Endodermal cell (in vitro differentiated cells): ENCODE measurements around the gene PRAMEF14. TPM values are rescaled to one million over a fixed set of nuclear protein-coding genes. Genes with fewer than 3 reads are reported as not detected.
"Not testable (repeated sequence)": the region's sequence is repeated elsewhere in the genome, so short reads cannot be mapped to it uniquely, and the experiment has no call there.

Source experiments
- DNase-seq: peaks from one replicate; pipeline ENCODE4 v3.0.0-alpha.2; 2017
- H3K27ac ChIP-seq: 2 replicates; pipeline ENCODE4 v1.5.1; 2013; ENCODE audit warnings: mild to moderate bottlenecking, low read depth, low read length, moderate library complexity
- H3K27me3 ChIP-seq: 2 replicates; pipeline ENCODE4 v1.6.1; 2013; ENCODE audit warnings: mild to moderate bottlenecking, low read length, moderate library complexity; ENCODE audit not compliant: insufficient read depth, control insufficient read depth, poor library complexity, severe bottlenecking
- H3K36me3 ChIP-seq: 2 replicates; pipeline ENCODE4 v1.7.0; 2013; ENCODE audit warnings: mild to moderate bottlenecking, low read length, moderate library complexity; ENCODE audit not compliant: control insufficient read depth, insufficient read depth
- H3K4me1 ChIP-seq: one replicate; pipeline ENCODE4 v1.7.0; 2013; ENCODE audit warnings: low read length; ENCODE audit not compliant: control insufficient read depth, insufficient read depth
- H3K4me3 ChIP-seq: 2 replicates; pipeline ENCODE4 v1.5.1; 2013; ENCODE audit warnings: mild to moderate bottlenecking, low read length, moderate library complexity
- H3K9ac ChIP-seq: 2 replicates; pipeline ENCODE4 v1.6.1; 2013; ENCODE audit warnings: mild to moderate bottlenecking, low read length, moderate library complexity; ENCODE audit not compliant: poor library complexity, severe bottlenecking; ENCODE audit errors: extremely low read depth
- H3K9me3 ChIP-seq: 2 replicates; pipeline ENCODE4 v1.6.1; 2013; ENCODE audit warnings: mild to moderate bottlenecking, low read length, moderate library complexity; ENCODE audit not compliant: control insufficient read depth
- H3K27ac Mint-ChIP-seq: 2 replicates; pipeline ENCODE4 v1.8.0; 2020; ENCODE audit warnings: mixed read lengths
- H3K27me3 Mint-ChIP-seq: 2 replicates; pipeline ENCODE4 v1.8.0; 2021; ENCODE audit warnings: mild to moderate bottlenecking, mixed read lengths; ENCODE audit not compliant: insufficient read depth
- H3K36me3 Mint-ChIP-seq: 2 replicates; pipeline ENCODE4 v1.8.0; 2020; ENCODE audit warnings: low read depth, mixed read lengths
- H3K4me1 Mint-ChIP-seq: 2 replicates; pipeline ENCODE4 v1.8.0; 2020; ENCODE audit warnings: mixed read lengths
- H3K4me3 Mint-ChIP-seq: 2 replicates; pipeline ENCODE4 v1.8.0; 2020; ENCODE audit warnings: mild to moderate bottlenecking, moderate library complexity, mixed read lengths
- H3K9me3 Mint-ChIP-seq: 2 replicates; pipeline ENCODE4 v1.8.0; 2020; ENCODE audit warnings: mild to moderate bottlenecking, mixed read lengths
- WGBS, 2 experiments: methylation state at CpG; one replicate each; pipeline versions ENCODE4 v1.1.5 to v1.1.7; 2013; ENCODE audit warnings: missing lambda C conversion rate in 2 of 2, mixed read lengths in 1 of 2; ENCODE audit not compliant: insufficient coverage in 1 of 2, insufficient read length in 1 of 2; 5-methylcytosine and 5-hydroxymethylcytosine counted together
- long read RNA-seq, 4 experiments: library from polyadenylated mRNA in 2 of 4; library from RNA in 1 of 4; library from capped mRNA in 1 of 4; stranded (forward) in 3 of 4; unstranded in 1 of 4; transcript quantifications; one replicate each; pipeline ENCODE4 v2.0.0, GENCODE V29; 2020 to 2021; ENCODE audit warnings: inconsistent platforms in 1 of 4
- polyA plus RNA-seq, 2 experiments: library from polyadenylated mRNA; stranded (reverse); fragments of 50-300 nt; gene quantifications; one replicate each; pipeline ENCODE4 v1.2.3, GENCODE V29; 2013
- total RNA-seq, 2 donors: library from RNA; stranded (reverse); fragmentation: NEBNext Ultra II Directional in 1 of 2; extraction: Animal tissue kit (Norgen Biotek cat#: 25700) in 1 of 2; gene quantifications; 2 replicates in 1 of 2; 3 replicates in 1 of 2; pipeline ENCODE4 v1.2.1, GENCODE V29; 2021

The PRAMEF14 gene
- not detected for total RNA-seq
- polyA plus RNA-seq (2013, experiment 1 of 2) = not detected
- not detected for polyA plus RNA-seq (2013, experiment 2 of 2)
- long read RNA-seq, experiment 1 = 0 reads
- long read RNA-seq, experiment 2 = 0 reads
- long read RNA-seq, experiment 3 = 0 reads
- long read RNA-seq, experiment 4 = 0 reads

DNA sequence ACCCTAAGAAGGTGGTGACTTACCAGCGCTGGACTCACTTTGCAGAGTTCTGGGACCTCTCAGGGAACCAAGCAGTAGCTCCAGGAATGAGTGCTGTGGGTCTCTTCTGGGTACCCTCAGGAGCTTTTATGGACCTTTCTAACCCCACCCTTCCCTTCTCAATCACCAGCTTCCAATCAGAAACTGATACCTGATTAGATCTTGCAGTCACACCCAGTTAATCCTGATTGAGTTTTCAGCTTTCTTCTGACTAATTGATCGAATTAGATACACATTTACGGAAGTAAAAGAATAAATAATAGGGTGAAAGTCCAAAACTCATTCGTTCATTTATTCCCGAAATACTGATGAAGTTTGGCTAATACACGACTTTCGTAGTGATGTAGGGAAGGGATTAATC, at the start of gene PRAMEF14:
TSS of gene PRAMEF14 (minus strand) at position 101 of the 400 bp plus-strand sequence. CDS start 1,820 bp downstream, outside the sequence.
- not testable (repeated sequence) for DNase-seq, H3K4me3 Mint-ChIP-seq, H3K27me3 Mint-ChIP-seq, H3K4me1 ChIP-seq, H3K9me3 ChIP-seq, H3K27me3 ChIP-seq, H3K36me3 Mint-ChIP-seq, H3K36me3 ChIP-seq, H3K9ac ChIP-seq, H3K27ac ChIP-seq, H3K4me3 ChIP-seq, H3K4me1 Mint-ChIP-seq, H3K27ac Mint-ChIP-seq
- 33% methylated on average over 3 of the region's 7 CpGs; no CpG with 5 or more reads in 1 of the 2 experiments for WGBS, 2 experiments
- peaks cover 36% of the 10 kb centered on the region for H3K9me3 Mint-ChIP-seq

DNA sequence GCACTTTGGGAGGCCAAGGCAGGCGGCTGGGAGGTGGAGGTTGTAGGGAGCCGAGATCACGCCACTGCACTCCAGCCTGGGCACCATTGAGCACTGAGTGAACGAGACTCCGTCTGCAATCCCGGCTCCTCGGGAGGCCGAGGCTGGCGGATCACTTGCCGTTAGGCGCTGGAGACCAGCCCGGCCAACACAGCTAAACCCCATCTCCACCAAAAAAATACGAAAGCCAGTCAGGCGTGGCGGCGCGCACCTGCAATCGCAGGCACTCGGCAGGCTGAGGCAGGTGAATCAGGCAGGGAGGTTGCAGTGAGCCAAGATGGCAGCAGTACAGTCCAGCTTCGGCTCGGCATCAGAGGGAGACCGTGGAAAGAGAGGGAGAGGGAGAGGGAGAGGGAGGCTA, 48.4 kb upstream of the PRAMEF14 start:
- not testable (repeated sequence) for H3K4me1 Mint-ChIP-seq, H3K36me3 ChIP-seq, H3K27ac ChIP-seq, H3K36me3 Mint-ChIP-seq, H3K4me3 ChIP-seq, H3K27ac Mint-ChIP-seq, H3K4me3 Mint-ChIP-seq, H3K9ac ChIP-seq, H3K27me3 Mint-ChIP-seq, H3K4me1 ChIP-seq, DNase-seq, H3K27me3 ChIP-seq
- H3K9me3 Mint-ChIP-seq = peaks cover 85% of the 10 kb centered on the region
- 93 to 95% methylated on average over 4 to 22 of the region's 22 CpGs for WGBS, 2 experiments
- peaks cover 27% of the 10 kb centered on the region for H3K9me3 ChIP-seq

DNA sequence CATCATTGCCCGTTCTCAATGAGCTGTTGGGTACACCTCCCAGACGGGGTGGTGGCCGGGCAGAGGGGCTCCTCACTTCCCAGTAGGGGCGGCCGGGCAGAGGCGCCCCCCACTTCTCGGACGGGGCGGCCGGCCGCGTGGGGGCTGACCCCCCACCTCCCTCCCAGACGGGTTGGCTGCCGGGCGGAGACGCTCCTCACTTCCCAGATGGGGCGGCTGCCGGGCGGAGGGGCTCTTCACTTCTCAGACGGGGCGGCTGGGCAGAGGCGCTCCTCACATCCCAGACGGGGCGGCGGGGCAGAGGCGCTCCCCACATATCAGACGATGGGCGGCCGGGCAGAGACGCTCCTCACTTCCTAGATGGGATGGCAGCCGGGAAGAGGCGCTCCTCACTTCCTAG, 47.8 kb upstream of the PRAMEF14 start:
- not testable (repeated sequence) for DNase-seq, H3K27me3 ChIP-seq, H3K4me1 Mint-ChIP-seq, H3K27ac Mint-ChIP-seq, H3K4me1 ChIP-seq, H3K4me3 ChIP-seq, H3K36me3 Mint-ChIP-seq, H3K9ac ChIP-seq, H3K27me3 Mint-ChIP-seq, H3K27ac ChIP-seq, H3K36me3 ChIP-seq, H3K4me3 Mint-ChIP-seq
- H3K9me3 ChIP-seq = peaks cover 30% of the 10 kb centered on the region
- WGBS, 2 experiments = 86% methylated on average over 27 of the region's 32 CpGs; no CpG with 5 or more reads in 1 of the 2 experiments
- peaks cover 88% of the 10 kb centered on the region for H3K9me3 Mint-ChIP-seq

- not testable (repeated sequence) for H3K27ac ChIP-seq, DNase-seq, H3K4me1 Mint-ChIP-seq, H3K4me1 ChIP-seq, H3K27ac Mint-ChIP-seq, H3K27me3 Mint-ChIP-seq, H3K27me3 ChIP-seq, H3K4me3 Mint-ChIP-seq, H3K36me3 Mint-ChIP-seq, H3K4me3 ChIP-seq, H3K9ac ChIP-seq, H3K36me3 ChIP-seq
- 63 to 66% methylated on average over 6 to 7 of the region's 7 CpGs for WGBS, 2 experiments
- peaks cover 24% of the 10 kb centered on the region for H3K9me3 ChIP-seq
- peaks cover 85% of the 10 kb centered on the region for H3K9me3 Mint-ChIP-seq
Measured at GRCh38 chr1:13393004-13393403, 46.1 kb upstream of the PRAMEF14 start.

DNA sequence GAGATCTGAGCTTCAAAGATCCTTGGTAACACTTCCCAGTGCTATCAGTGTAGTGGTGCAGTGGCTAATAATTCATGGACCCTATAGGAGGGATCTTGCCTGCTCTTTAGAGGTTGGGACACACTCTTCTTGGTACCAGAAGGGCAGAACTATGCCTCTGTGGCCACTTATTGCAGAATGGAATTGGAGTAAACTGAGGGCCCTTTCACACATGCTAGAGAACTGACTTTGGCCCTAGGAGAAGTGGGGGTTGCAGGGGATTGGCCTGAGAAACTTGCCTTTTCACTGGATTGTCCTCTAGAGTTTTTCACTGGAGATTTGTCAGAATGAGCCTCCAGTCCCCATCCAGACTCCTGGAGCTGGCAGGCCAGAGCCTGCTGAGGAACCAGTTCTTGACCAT, 42.4 kb upstream of the PRAMEF14 start, which contains the start of gene PRAMEF17:
TSS of gene PRAMEF17 (plus strand) at position 301 of the 400 bp plus-strand sequence. CDS start at position 327, 26 bp downstream.
- not testable (repeated sequence) for H3K4me1 Mint-ChIP-seq, H3K27ac ChIP-seq, H3K36me3 Mint-ChIP-seq, H3K27me3 Mint-ChIP-seq, DNase-seq, H3K4me3 Mint-ChIP-seq, H3K4me1 ChIP-seq, H3K27me3 ChIP-seq, H3K9ac ChIP-seq, H3K36me3 ChIP-seq, H3K4me3 ChIP-seq, H3K27ac Mint-ChIP-seq
- peaks cover 89% of the 10 kb centered on the region for H3K9me3 Mint-ChIP-seq
- peaks cover 19% of the 10 kb centered on the region for H3K9me3 ChIP-seq

DNA sequence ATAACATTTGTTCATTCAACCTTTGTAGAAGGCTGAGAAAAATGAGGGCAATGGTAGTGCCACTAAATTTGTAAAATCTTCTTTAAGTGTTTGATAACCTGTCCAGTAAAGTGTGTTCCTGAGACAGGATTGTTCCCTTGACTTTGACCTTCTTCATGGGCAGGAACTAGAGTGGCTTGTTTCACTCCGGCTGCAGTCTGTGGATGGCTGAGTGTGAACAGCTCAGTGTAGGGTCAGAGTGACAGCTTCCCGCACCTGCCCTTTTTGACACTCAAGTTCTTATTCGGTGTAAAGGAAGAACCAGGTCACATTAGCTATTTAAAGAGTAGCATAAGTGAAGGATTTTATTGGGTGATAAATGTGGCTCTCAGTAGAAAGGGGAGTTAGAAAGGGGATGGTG, 33.4 kb upstream of the PRAMEF14 start:
- WGBS, 2 experiments = 95% methylated on average over 2 of the region's 3 CpGs; no CpG with 5 or more reads in 1 of the 2 experiments
- not testable (repeated sequence) for H3K9me3 ChIP-seq, H3K36me3 ChIP-seq, H3K27ac ChIP-seq, H3K27ac Mint-ChIP-seq, H3K9ac ChIP-seq, DNase-seq, H3K4me1 ChIP-seq, H3K36me3 Mint-ChIP-seq, H3K4me3 Mint-ChIP-seq, H3K4me1 Mint-ChIP-seq, H3K27me3 ChIP-seq, H3K4me3 ChIP-seq, H3K27me3 Mint-ChIP-seq
- H3K9me3 Mint-ChIP-seq = peaks cover 76% of the 10 kb centered on the region

GRCh38 chr1:13378983-13379382, 32.0 kb upstream of the PRAMEF14 start:
- not testable (repeated sequence) for H3K36me3 ChIP-seq, H3K27me3 Mint-ChIP-seq, H3K27me3 ChIP-seq, H3K4me3 Mint-ChIP-seq, H3K9ac ChIP-seq, H3K27ac Mint-ChIP-seq, H3K4me1 Mint-ChIP-seq, H3K9me3 ChIP-seq, H3K27ac ChIP-seq, DNase-seq, H3K4me3 ChIP-seq, H3K4me1 ChIP-seq, H3K36me3 Mint-ChIP-seq
- peaks cover 77% of the 10 kb centered on the region for H3K9me3 Mint-ChIP-seq
- 73% methylated on average over 3 of the region's 3 CpGs; no CpG with 5 or more reads in 1 of the 2 experiments for WGBS, 2 experiments
